Astrocyte (in vitro differentiated cells and primary cell): ENCODE measurements around the gene CAND1.

Source experiments
- CTCF ChIP-seq: IDR thresholded peaks from 2 replicates; pipeline ENCODE4 v1.5.1; 2011; ENCODE audit warnings: low read depth, mild to moderate bottlenecking, inconsistent platforms, low read length, moderate library complexity; ENCODE audit not compliant: insufficient read depth
- EZH2 ChIP-seq: IDR thresholded peaks from 2 replicates; pipeline ENCODE4 v1.6.1; 2012; ENCODE audit warnings: mild to moderate bottlenecking, low read length, inconsistent platforms; ENCODE audit not compliant: insufficient read depth

GRCh38 chr12:67276421-67276820, 7.3 kb downstream of the CAND1 start:
- no peak for TF ChIP-seq EZH2
- no peak for TF ChIP-seq CTCF
